Esophagus muscularis mucosa (tissue), 3 donors: ENCODE measurements around the gene TAS2R46.
"Not testable (repeated sequence)": the region's sequence is repeated elsewhere in the genome, so short reads cannot be mapped to it uniquely, and the experiment has no call there.

ENCODE experiments used
- POLR2AphosphoS5 ChIP-seq, 2 donors: sonication (generic); formaldehyde crosslinking; IDR thresholded peaks; one replicate each; pipeline ENCODE4 v1.6.1; 2017; ENCODE audit warnings: antibody characterized with exemption in 2 of 2
- TF ChIP-seq, protein P1 (sequence below), 3 experiments: fragments of 200-600 bp in 2 of 3; fragments of 450-650 bp in 1 of 3; sonication (generic) in 2 of 3; IDR thresholded peaks; one replicate each; pipeline ENCODE4 v1.5.1; 2017 to 2019; ENCODE audit warnings: antibody characterized with exemption in 3 of 3, mild to moderate bottlenecking in 2 of 3, moderate library complexity in 1 of 3

DNA sequence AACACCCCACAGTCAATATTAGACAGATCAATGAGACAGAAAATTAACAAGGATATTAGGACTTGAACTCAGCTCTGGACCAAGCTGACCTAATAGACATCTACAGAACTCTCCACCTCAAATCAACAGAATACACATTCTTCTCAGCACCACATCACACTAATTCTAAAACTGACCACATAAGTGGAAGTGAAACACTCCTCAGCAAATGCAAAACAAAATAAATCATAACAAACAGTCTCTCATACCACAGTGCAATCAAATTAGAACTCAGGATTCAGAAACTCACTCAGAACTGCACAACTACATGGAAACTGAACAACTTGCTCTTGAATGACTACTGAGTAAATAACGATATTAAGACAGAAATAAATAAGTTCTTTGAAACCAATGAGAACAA is 49.1 kb upstream of the TAS2R46 start:
- TF ChIP-seq, protein P1, sequence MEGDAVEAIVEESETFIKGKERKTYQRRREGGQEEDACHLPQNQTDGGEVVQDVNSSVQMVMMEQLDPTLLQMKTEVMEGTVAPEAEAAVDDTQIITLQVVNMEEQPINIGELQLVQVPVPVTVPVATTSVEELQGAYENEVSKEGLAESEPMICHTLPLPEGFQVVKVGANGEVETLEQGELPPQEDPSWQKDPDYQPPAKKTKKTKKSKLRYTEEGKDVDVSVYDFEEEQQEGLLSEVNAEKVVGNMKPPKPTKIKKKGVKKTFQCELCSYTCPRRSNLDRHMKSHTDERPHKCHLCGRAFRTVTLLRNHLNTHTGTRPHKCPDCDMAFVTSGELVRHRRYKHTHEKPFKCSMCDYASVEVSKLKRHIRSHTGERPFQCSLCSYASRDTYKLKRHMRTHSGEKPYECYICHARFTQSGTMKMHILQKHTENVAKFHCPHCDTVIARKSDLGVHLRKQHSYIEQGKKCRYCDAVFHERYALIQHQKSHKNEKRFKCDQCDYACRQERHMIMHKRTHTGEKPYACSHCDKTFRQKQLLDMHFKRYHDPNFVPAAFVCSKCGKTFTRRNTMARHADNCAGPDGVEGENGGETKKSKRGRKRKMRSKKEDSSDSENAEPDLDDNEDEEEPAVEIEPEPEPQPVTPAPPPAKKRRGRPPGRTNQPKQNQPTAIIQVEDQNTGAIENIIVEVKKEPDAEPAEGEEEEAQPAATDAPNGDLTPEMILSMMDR (IDR thresholded peaks at IDR 0.05) = not testable (repeated sequence)
- TF ChIP-seq POLR2AphosphoS5 (IDR thresholded peaks at IDR 0.05) = not testable (repeated sequence)
